HCT116 (cell line): ENCODE data around the gene ALDH1L1. TPM values are rescaled to one million over a fixed set of nuclear protein-coding genes. Genes with fewer than 3 reads are reported as not detected.

ENCODE experiments used
- ATAC-seq: fragments of 200-7000 bp; cut with Tn5 transposase; 2 replicates; pipeline ENCODE4 v1.9.1; 2020; ENCODE audit warnings: mild to moderate bottlenecking, moderate library complexity
- BruUV-seq: library from RNA; stranded (reverse); fragments of 400-500 nt; replicated peaks from 2 replicates; lab custom pipeline; 2021; lab: Mats Ljungman, UMichigan
- CTCF ChIA-PET: fragments of 300-600 bp; sonication (Branson Sonifier 250); formaldehyde crosslinking; loops from one replicate; lab custom pipeline; 2021; ENCODE audit warnings: antibody characterized with exemption; lab: Charles Lee
- POLR2A ChIA-PET: fragments of 300-600, 350-600 bp; sonication (Branson Sonifier 250); formaldehyde crosslinking; loops from one replicate; lab custom pipeline; 2021; ENCODE audit warnings: antibody characterized with exemption; lab: Charles Lee
- RAD21 ChIA-PET, 2 experiments: fragments of 300-600 bp; sonication (Branson Sonifier 250); formaldehyde crosslinking; loops; one replicate each; lab custom pipeline; 2023; ENCODE audit warnings: low total read pairs in 2 of 2; ENCODE audit not compliant: uncharacterized antibody in 2 of 2, unreplicated experiment in 2 of 2, low non-redundant PET in 1 of 2; lab: Charles Lee
- DNase-seq: peaks from one replicate; pipeline ENCODE4 v3.0.0-alpha.2; 2010; ENCODE audit warnings: low read depth, low spot score
- H2AFZ ChIP-seq: fragments of 200-600 bp; shearing (Covaris generic), sonication (generic); 2 replicates; pipeline ENCODE4 v1.6.1; 2017; ENCODE audit warnings: low read depth, mixed run types, mixed read lengths, antibody characterized with exemption, low read length; ENCODE audit not compliant: poor library complexity, severe bottlenecking
- H3K27ac ChIP-seq: 2 replicates; pipeline ENCODE4 v1.5.1; 2012; ENCODE audit warnings: low read depth, low read length
- H3K27me3 ChIP-seq: fragments of 200-600 bp; sonication (generic); 2 replicates; pipeline ENCODE4 v1.6.1; 2016; ENCODE audit warnings: mixed run types, low read length, mixed read lengths; ENCODE audit not compliant: insufficient read depth
- H3K36me3 ChIP-seq, 2 experiments: fragments of 200-500 bp in 1 of 2; fragments of 200-600 bp in 1 of 2; sonication (Bioruptor generic) in 1 of 2; sonication (generic) in 1 of 2; 2 replicates each; pipeline versions ENCODE4 v1.5.1 to v1.6.1; 2014 to 2016; ENCODE audit warnings: low read length in 2 of 2, inconsistent platforms in 1 of 2, mixed read lengths in 1 of 2, mixed run types in 1 of 2; ENCODE audit not compliant: insufficient read depth in 2 of 2, control insufficient read depth in 1 of 2
- H3K4me1 ChIP-seq, 2 experiments: fragments of 200-600 bp in 1 of 2; sonication (generic) in 1 of 2; 2 replicates each; pipeline versions ENCODE4 v1.5.1 to v1.6.1; 2012 to 2017; ENCODE audit warnings: low read length in 2 of 2, inconsistent platforms in 1 of 2, mild to moderate bottlenecking in 1 of 2, mixed read lengths in 1 of 2, mixed run types in 1 of 2, moderate library complexity in 1 of 2; ENCODE audit not compliant: insufficient read depth in 2 of 2, control insufficient read depth in 1 of 2
- H3K4me2 ChIP-seq: fragments of 200-600 bp; sonication (generic); 2 replicates; pipeline ENCODE4 v1.6.1; 2017; ENCODE audit warnings: mixed run types, low read length, mixed read lengths
- H3K4me3 ChIP-seq, 2 experiments: fragments of 200-600 bp in 1 of 2; sonication (generic) in 1 of 2; replicated peaks in 1 of 2; 2 replicates each; pipeline ENCODE4 v1.5.1; 2011 to 2016; ENCODE audit warnings: low read length in 2 of 2, control low read depth in 1 of 2, low read depth in 1 of 2, mild to moderate bottlenecking in 1 of 2, mixed read lengths in 1 of 2, mixed run types in 1 of 2
- H3K79me2 ChIP-seq: fragments of 200-600 bp; sonication (generic); 2 replicates; pipeline ENCODE4 v1.6.1; 2017; ENCODE audit warnings: mild to moderate bottlenecking, mixed run types, low read length, moderate library complexity, mixed read lengths; ENCODE audit not compliant: insufficient read depth
- H3K9ac ChIP-seq: fragments of 200-600 bp; sonication (generic); 2 replicates; pipeline ENCODE4 v1.6.1; 2016; ENCODE audit warnings: low read length, mixed read lengths
- H3K9me2 ChIP-seq: fragments of 200-600 bp; sonication (generic), shearing (Covaris generic); 2 replicates; pipeline ENCODE4 v1.6.1; 2017; ENCODE audit warnings: mixed run types, mild to moderate bottlenecking, moderate library complexity; ENCODE audit not compliant: insufficient read depth
- H3K9me3 ChIP-seq, 2 experiments: fragments of 200-500 bp in 1 of 2; fragments of 200-600 bp in 1 of 2; sonication (Bioruptor generic) in 1 of 2; sonication (generic) in 1 of 2; 2 replicates each; pipeline ENCODE4 v1.6.1; 2014 to 2017; ENCODE audit warnings: low read length in 2 of 2, mixed read lengths in 2 of 2, inconsistent platforms in 1 of 2, low read depth in 1 of 2, mild to moderate bottlenecking in 1 of 2, mixed run types in 1 of 2, moderate library complexity in 1 of 2; ENCODE audit not compliant: control insufficient read depth in 1 of 2, insufficient read depth in 1 of 2
- H4K20me1 ChIP-seq: fragments of 200-600 bp; sonication (generic), shearing (Covaris generic); 2 replicates; pipeline ENCODE4 v1.6.1; 2017; ENCODE audit warnings: mixed run types, mild to moderate bottlenecking, moderate library complexity; ENCODE audit not compliant: insufficient read depth
- CEBPB ChIP-seq: IDR thresholded peaks from 2 replicates; pipeline ENCODE4 v1.6.1; 2012; ENCODE audit warnings: low read depth
- JUND ChIP-seq: IDR thresholded peaks from 2 replicates; pipeline ENCODE4 v1.6.1; 2012
- SIN3A ChIP-seq: IDR thresholded peaks from 2 replicates; pipeline ENCODE4 v1.6.1; 2012; ENCODE audit warnings: low read depth
- YY1 ChIP-seq: IDR thresholded peaks from 2 replicates; pipeline ENCODE4 v1.6.1; 2011; ENCODE audit warnings: low read length, low read depth, moderate library complexity, mild to moderate bottlenecking; ENCODE audit not compliant: insufficient replicate concordance; ENCODE audit errors: extremely low read depth
- ZFX ChIP-seq: fragments of 450-650 bp; IDR thresholded peaks from 2 replicates; pipeline ENCODE4 v1.6.1; 2017
- ZNF274 ChIP-seq: fragments of 200-500 bp; sonication (Bioruptor generic); IDR thresholded peaks from 2 replicates; pipeline ENCODE4 v1.6.1; 2014; ENCODE audit warnings: mild to moderate bottlenecking, low read depth, low read length, inconsistent platforms
- intact Hi-C: fragments of 100-400 bp; cut with micrococcal nuclease; formaldehyde crosslinking; loops from 2 replicates; pipeline ENCODE4 v1.10.0; 2022
- total RNA-seq: library from RNA; stranded (reverse); gene quantifications from one replicate; pipeline ENCODE4 v1.2.1, GENCODE V29; 2021; ENCODE audit not compliant: unreplicated experiment
- TF ChIP-seq, protein P1 (sequence below): IDR thresholded peaks from 2 replicates; pipeline ENCODE4 v1.6.1; 2011; ENCODE audit warnings: mild to moderate bottlenecking, low read length, moderate library complexity; ENCODE audit not compliant: insufficient replicate concordance; ENCODE audit errors: extremely low read depth
- TF ChIP-seq, protein P2 (sequence below): IDR thresholded peaks from 2 replicates; pipeline ENCODE4 v1.6.1; 2012; ENCODE audit warnings: low read depth

ALDH1L1 gene
- total RNA-seq, 1 experiment from 2014 or later, result 0.81 TPM

GRCh38 chr3:126211569-126211968 lies 31.2 kb upstream of the ALDH1L1 start (continued):
- TF ChIP-seq, protein P1, sequence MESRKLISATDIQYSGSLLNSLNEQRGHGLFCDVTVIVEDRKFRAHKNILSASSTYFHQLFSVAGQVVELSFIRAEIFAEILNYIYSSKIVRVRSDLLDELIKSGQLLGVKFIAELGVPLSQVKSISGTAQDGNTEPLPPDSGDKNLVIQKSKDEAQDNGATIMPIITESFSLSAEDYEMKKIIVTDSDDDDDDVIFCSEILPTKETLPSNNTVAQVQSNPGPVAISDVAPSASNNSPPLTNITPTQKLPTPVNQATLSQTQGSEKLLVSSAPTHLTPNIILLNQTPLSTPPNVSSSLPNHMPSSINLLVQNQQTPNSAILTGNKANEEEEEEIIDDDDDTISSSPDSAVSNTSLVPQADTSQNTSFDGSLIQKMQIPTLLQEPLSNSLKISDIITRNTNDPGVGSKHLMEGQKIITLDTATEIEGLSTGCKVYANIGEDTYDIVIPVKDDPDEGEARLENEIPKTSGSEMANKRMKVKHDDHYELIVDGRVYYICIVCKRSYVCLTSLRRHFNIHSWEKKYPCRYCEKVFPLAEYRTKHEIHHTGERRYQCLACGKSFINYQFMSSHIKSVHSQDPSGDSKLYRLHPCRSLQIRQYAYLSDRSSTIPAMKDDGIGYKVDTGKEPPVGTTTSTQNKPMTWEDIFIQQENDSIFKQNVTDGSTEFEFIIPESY, result no peak
- no peak for TF ChIP-seq ZNF274
- no peak for TF ChIP-seq JUND
- TF ChIP-seq, protein P2, sequence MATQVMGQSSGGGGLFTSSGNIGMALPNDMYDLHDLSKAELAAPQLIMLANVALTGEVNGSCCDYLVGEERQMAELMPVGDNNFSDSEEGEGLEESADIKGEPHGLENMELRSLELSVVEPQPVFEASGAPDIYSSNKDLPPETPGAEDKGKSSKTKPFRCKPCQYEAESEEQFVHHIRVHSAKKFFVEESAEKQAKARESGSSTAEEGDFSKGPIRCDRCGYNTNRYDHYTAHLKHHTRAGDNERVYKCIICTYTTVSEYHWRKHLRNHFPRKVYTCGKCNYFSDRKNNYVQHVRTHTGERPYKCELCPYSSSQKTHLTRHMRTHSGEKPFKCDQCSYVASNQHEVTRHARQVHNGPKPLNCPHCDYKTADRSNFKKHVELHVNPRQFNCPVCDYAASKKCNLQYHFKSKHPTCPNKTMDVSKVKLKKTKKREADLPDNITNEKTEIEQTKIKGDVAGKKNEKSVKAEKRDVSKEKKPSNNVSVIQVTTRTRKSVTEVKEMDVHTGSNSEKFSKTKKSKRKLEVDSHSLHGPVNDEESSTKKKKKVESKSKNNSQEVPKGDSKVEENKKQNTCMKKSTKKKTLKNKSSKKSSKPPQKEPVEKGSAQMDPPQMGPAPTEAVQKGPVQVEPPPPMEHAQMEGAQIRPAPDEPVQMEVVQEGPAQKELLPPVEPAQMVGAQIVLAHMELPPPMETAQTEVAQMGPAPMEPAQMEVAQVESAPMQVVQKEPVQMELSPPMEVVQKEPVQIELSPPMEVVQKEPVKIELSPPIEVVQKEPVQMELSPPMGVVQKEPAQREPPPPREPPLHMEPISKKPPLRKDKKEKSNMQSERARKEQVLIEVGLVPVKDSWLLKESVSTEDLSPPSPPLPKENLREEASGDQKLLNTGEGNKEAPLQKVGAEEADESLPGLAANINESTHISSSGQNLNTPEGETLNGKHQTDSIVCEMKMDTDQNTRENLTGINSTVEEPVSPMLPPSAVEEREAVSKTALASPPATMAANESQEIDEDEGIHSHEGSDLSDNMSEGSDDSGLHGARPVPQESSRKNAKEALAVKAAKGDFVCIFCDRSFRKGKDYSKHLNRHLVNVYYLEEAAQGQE, result no peak
- TF ChIP-seq CEBPB, result no peak

GRCh38 chr3:126210606-126211005 lies 30.2 kb upstream of the ALDH1L1 start:
- no peaks in the 10 kb centered on the region for H4K20me1 ChIP-seq
- no peak for DNase-seq
- ChIA-PET CTCF (no interaction called here), POLR2A (no interaction called here)
- H3K27me3 ChIP-seq, result no peaks in the 10 kb centered on the region
- H3K9me3 ChIP-seq, result no peaks in the 10 kb centered on the region
- H3K79me2 ChIP-seq, result no peaks in the 10 kb centered on the region
- H3K27ac ChIP-seq, result no peak overlapping the region
- no peak overlapping the region for H3K4me2 ChIP-seq
- H2AFZ ChIP-seq, result no peak overlapping the region
- no peaks in the 10 kb centered on the region for H3K36me3 ChIP-seq
- H3K9ac ChIP-seq, result no peak overlapping the region
- H3K4me3 ChIP-seq, result no peak overlapping the region
- intact Hi-C loops, result no loop called here
- no TSS peak for BruUV-seq
- no peak for TF ChIP-seq YY1
- no peak for TF ChIP-seq ZNF274
- TF ChIP-seq SIN3A, result no peak
- no peak for TF ChIP-seq ZFX
- TF ChIP-seq, all 23 proteins: peak for 0
- Histone ChIP-seq H3K9me2 (no peaks in the 10 kb centered on the region), H3K4me1 (peaks cover 26 to 40% of the 10 kb centered on the region in 2 experiments)
- no peak for ATAC-seq
- RAD21 ChIA-PET, result no interaction called here
